Measurements from ENCODE around the gene WWC2.

GRCh38 chr4:183362036-183362435 lies 263.0 kb downstream of the WWC2 start:
- no peak for TF ChIP-seq CTCF (IDR thresholded peaks at IDR 0.05)
- no peak for TF ChIP-seq POLR2A (IDR thresholded peaks at IDR 0.05)
